Kidney glomerular epithelial cell (primary cell): ENCODE measurements around the gene SPECC1L.
"Not testable (repeated sequence)": the region's sequence is repeated elsewhere in the genome, so short reads cannot be mapped to it uniquely, and the experiment has no call there.

Source experiments
- DNase-seq: peaks from one replicate; lab custom pipeline; 2025; lab: John Stamatoyannopoulos, UW

The SPECC1L gene

DNA sequence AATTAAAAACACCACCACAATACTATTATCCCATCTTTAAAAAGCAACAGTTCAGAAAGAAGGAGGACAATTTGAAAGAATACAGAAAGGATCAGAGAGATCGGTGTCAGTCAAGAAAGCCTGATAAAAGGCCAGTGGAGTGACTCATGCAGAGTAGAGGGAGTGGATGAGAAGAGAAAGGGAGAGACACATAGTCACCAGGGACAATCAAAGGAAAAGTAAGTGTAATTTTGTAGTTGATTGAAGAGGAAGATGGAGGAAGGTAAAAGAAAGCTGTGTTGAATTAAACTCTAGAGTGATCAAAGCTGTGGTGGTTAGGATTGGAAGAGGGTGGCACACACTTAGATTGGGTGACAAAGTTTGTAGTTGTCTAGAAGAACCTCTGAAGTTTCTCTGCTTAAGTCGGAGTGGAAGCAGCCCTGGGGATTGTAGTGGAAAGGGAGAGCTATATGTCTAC, 14.1 kb downstream of the SPECC1L start:
- DNase-seq = peak; percentile 33

DNA sequence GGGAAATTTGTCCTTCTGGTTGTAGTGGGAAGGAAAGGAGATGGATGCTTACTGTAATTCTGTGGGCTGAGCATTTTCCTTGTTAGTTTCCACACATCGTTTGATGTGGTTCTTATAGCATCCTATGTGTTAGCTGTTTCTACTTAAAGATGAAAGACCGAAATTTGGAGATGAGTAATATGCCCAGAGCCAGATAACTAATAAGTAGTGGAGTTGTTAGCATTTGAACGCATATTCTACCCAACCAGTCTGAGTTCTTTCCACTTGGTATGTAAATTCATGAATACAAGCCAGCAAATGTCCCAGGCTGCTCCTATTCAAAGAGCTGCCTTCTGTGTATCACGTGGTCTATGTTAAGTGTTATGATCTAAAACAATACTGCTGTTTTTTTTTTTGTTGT, 14.6 kb downstream of the SPECC1L start:
- DNase-seq = no peak

DNA sequence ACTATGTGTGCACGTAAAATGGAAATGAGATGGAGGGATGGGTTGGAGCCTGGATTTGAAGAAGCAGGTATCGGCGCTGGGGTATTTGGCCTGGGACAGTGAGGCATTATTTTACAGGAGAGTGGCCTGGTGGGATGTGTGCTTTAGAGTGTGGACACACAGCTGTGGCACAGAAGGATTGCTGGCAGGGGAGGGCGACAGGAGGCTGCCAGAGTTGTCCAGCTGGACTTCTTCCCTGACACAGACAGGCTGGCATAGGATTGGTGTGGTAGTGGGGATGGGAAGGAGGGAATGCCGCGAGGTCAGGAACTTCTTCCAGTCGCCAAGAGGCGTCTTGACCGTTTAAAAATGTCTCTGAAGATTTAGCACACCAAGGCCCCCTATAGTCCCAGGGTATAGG, 16.6 kb downstream of the SPECC1L start:
- not testable (repeated sequence) for DNase-seq

DNA sequence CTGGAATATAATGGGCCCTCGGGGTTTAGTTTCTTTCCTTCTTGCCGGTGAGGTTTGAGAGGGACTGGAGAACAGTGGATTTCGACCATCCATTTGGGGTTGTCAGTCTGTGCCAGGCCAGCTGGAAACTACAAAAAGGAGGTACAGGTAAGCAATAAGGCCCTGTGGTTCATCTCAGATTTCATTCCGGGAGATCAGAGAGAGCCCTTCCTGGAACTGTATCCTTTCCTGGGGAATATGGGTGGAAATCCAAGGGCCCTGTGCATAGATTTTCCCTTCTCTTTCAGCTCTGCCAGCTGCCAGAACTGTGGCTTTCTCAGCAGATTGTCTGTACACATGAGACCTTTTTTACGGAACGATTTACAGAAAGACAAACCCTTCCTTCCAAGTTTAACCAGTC, 17.2 kb downstream of the SPECC1L start:
- not testable (repeated sequence) for DNase-seq

DNA sequence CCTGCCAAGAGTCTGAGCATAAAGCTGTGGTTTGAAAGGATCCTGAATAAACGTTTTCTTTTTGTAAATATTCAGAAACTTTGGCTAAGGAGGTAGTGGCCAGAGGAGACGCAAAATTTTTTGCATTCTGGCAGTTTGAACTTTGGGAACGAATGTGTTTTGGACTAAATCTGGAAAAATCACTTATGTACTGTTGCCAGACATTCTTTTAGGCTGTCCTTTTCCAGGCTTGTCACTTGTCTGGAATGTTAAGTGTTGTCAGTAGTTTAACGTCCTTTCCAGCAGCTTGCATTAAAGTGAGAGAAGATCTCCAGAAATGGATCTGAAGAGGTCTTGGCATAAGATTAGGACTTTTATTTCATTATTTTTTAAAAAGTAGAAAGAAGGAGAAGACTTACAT, 18.5 kb downstream of the SPECC1L start:
- DNase-seq = no peak

DNA sequence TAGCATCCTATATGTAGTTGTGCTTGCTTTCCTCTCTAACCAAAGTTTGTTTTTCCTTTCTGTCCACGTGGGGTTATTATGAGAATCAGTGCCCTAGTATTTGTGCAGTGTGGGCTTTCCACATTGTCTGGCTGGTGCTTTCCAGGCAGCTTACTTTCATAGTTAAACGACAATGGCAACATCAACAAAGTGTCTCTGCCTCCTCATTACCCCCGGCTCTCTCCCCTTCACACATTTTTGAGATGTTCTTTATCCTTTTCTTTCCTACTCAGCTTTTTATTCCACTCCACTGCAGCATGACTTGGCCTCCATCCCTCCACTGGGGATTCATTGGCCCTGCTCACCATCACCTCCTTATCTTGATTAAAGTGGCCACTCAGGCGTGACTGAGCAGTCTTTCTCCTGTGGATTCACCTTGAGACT, 19.1 kb downstream of the SPECC1L start:
- peak; percentile 10 for DNase-seq

DNA sequence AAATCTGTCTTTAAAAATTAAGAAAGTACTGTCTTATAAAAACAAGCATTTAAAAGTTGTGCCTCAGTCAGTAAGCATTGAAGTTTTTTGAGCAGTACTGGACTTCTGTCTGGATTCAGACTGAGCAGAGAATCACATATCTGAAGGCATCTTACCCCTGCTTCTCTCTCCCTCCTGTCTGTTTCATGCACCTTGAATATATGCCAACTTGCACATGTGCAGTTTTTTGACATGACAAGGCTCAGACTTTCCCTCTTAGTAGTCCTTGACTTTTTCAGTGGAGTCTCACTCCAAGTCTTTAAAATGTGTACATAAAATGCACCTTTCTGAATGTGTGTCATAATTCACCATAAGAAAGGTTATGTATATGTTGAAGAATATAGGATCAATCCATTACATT, 19.8 kb downstream of the SPECC1L start:
- no peak for DNase-seq

DNA sequence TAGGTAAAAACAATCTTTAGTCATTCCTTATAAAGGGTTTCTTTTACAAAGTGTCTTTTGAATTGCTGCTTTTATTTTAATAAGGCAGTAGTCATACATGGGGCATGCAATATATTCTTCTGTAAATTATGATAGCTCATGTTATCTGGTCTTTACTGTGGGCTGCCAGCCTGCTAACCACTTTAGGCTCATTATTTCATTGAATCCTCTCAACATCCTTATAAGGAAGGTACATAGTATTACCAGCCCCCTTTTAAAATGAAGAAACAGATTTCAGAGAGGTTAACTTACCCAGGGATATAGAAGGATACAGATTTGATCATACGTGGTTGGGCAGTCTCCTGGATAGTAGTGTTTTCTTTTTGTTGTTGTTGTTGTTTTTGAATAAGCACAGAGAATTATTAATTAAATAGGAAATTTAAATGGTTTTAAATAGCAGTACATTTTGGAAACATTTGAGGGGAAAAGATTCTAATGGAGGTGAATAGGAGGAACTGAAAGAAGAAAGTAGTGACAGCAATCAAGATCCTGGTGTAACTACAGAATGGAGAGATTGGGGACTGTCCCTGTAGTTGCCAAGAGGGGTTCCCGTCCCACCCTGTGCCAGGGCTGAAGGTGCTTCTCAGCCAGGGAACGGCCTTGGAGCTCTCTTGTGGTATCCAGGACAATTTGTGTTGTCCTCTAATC, 21.0 kb downstream of the SPECC1L start:
- no peak for DNase-seq

DNA sequence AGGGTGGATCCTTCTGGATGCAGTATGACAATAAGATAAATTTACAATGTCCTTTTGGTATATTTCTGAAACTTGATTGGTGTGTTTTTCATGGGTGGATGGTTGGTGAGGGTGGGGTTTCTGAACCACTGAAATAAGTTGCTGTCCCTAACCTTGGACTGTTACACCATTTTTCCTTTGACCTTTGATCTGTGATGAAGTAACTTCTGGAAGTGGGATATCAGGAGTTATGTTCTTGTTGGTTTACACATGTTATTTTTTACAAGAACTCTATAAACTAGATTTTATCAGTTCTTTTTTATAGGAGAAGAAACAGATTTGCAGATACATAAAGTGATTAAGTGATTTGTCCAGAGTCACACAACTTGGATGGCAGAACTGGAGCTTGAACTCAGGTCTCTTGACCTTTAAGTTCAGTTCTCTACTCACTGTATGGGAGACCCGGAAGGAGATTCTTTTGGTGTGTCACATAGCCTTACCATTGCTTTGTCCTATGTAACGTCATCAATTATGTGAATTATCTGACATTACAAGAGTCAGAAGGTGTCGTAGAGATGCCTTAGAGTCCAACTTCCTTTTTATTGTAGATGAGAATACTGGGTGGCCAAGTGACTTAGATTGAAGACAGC, 21.7 kb downstream of the SPECC1L start:
- DNase-seq = not testable (repeated sequence)

DNA sequence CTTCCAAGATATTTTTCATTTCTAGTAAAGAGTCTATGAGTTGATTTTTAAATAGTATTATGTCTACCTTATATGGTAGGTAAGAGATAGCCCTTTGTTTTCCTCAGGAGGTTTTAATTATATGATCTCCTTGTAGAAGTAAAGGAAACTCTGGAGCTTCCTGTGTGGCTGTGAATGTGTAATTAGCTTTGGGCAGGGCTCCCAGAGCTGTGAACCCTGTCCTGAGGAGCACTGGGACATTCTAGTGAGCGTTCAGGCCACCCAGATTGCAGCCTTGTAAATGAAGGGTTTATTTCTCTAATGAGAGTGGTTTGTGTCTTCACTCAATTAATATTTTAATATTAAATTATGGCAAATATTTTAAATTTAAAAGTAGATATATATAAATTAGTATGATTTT, 24.3 kb downstream of the SPECC1L start:
- DNase-seq = not testable (repeated sequence)

DNA sequence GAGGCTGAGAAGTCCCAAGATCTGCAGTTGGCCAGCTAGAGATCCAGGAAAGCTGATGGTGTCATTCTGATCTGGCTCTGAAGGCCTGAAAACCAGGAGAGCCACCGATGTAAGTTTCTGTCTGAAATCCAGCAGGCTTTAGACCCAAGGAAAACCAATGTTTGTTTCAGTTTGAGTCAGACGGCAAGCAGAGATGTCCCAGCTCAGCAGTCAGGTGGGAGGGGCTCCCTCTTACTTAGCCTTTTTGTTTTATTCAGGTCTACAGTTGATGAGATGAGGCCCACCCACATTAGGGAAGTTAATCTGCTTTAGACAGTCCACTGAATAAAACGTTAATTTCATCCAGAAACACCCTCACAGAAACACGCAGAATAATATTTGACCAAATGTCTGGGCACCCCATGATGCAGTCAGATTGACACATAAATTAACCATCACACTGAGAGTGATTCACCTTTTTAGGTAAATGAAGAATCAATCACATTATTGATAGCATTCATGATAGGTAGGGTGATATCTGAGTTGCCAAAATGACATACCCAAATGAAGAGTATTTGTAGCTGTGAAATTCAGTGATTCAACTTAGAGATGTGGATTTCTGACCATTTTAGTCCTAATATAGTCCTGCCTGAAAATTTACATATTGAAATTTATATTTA, 28.0 kb downstream of the SPECC1L start:
- not testable (repeated sequence) for DNase-seq

DNA sequence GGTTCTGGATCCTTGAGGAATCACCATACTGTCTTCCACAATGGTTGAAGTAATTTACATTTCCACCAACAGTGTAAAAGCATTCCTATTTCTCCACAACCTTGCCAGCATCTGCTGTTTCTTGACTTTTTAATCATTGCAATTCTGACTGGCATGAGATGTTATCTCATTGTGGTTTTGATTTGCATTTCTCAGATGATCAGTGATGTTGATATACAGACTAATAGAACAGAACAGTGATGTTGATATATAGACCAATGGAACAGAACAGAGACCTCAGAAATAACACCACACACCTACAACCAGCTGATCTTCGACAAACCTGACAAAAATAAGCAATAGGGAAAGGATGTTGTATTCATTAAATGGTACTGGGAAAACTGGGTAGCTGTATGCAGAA, 29.9 kb downstream of the SPECC1L start:
- not testable (repeated sequence) for DNase-seq

DNA sequence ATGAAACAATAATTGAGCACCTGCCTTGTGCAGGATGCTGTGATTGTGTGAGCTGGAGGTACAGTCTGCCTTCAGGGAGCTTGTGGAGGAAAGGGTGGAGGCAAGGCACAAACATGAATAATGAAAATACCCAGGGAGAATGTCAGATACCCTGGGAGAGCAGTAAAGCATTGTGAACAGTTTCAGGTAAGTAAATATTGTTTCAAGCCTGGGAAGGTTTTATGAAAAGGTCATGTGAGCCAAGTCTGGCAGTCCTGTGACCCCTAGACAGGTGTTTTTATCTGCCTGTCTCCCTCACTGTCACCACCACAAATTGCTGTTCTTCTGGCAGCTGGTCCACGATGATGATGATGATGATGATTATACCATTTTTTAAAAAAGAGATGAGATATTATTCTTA, 32.0 kb downstream of the SPECC1L start:
- no peak for DNase-seq

DNA sequence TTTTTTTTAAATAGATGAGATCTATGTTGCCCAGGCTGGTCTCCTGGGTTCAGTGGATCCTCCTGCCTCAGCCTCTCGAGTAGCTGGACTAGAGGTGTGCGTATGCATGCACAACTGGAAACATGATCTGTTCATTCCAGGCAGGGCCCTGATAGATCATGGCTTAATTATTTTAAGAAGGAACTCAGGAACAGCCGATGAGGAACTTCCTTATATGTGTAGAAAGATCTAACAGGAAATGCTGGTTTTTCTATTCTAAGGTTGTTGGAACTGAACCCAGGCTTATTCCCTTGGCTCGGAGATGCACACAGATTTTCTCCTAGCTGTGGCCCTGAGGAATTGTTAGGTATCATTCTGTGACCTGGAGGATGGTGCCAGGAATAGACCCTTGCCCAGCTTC, 32.4 kb downstream of the SPECC1L start:
- no peak for DNase-seq

DNA sequence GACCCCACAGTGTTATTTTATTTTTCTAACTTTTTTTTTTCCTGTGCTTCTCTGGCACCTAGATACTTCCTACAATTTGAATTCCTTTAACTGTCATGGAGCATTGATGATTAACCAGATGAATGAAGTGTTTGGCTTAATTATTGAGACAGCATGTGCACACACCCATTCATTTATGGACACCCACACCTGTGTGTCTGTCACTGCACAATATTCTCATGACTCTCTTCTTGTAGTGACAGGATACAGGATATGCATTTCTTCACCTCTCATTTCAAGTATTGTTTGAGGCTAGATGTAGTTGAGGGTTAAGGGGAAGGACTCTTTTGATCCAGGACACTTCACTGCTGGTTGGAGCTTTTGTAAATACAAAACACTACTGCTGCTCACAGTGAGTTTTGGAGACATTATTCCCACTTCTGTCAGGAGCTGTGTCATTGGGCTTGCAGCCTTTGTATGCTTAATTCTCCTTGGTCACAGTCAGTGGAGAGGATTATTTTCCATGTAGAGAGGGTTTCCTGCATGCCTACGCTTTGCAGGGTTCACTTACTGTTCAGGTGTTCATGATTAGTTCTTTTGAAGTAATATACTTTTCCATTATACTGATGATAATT, 33.5 kb downstream of the SPECC1L start:
- DNase-seq = no peak

DNA sequence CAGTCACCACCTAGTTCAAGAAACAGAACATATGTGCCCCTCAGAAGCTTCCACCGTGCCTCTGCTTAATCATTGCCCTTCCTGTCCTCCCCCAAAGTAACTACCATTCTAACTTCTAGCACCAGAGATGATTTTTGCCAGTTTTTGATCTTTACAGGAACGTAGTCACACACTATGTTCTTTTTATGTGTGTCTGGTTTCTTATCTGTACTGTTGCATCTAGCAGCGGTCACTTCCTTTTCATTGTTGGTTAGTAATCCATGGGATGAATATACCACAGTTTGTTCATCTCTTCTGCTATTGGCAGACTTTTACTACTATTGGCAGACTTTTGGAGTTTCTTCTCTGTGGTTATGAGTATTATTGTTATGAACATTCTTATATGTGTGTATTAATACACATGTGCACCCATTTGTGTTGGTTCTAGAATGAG, 34.6 kb downstream of the SPECC1L start:
- DNase-seq = no peak

DNA sequence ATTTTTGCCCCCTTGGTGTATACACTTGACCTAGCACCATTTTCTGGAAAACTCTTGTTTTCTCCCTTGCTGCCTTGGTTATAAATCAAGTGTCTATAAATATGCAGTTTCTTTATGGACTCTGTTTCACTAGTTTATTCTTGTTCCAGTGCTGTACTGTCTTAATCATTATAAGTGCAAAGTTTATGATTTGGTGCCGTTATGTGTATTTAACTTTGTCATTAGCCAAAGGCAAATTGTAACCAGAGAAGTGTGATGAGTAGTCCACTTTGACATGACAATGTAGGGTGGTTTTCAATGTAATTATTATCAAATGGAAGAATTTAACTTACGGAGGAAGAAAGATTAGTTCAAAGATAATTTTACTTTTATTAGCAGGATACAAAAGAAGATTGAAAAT, 40.3 kb downstream of the SPECC1L start:
- DNase-seq = no peak

DNA sequence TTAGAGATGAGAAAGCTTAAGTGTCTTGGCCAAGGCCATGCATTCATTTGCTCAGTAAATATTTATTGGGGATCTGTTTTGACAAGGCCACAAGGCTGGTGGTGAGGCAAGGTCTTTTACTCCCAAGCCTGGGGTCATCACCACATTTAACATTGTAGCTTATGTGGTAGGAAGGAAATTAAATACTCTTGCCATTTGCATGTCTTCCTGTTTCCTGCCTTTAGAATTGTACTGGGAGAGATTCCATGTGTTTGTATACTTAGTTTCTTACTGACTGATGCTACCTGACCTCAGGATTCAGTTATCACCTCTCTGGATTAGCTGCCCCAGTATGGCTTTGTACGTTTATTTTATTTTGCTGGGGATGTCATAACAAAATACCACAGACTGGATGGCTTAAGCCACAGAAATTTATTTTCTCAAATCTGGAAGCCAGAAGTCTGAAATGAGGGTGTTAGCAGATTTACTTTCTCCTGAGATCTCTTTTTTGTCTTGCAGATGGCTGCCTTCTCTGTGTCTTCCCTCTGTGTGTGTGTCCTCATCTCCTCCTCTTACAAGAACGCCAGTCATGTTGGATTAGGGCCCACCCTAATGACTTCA, 44.8 kb downstream of the SPECC1L start:
- DNase-seq = no peak

DNA sequence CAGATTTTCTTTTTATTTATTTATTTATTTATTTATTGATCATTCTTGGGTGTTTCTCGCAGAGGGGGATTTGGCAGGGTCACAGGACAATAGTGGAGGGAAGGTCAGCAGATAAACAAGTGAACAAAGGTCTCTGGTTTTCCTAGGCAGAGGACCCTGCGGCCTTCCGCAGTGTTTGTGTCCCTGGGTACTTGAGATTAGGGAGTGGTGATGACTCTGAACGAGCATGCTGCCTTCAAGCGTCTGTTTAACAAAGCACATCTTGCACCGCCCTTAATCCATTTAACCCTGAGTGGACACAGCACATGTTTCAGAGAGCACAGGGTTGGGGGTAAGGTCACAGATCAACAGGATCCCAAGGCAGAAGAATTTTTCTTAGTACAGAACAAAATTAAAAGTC, 45.6 kb downstream of the SPECC1L start:
- DNase-seq = not testable (repeated sequence)

DNA sequence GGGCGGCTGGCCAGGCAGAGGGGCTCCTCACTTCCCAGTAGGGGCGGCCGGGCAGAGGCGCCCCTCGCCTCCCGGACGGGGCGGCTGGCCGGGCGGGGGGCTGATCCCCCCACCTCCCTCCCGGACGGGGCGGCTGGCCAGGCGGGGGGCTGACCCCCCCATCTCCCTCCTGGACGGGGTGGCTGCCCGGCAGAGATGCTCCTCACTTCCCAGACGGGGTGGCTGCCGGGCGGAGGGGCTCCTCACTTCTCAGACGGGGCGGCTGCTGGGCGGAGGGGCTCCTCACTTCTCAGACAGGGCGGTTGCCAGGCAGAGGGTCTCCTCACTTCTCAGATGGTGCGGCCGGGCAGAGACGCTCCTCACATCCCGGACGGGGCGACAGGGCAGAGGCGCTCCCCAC, 46.9 kb downstream of the SPECC1L start:
- DNase-seq = not testable (repeated sequence)

DNA sequence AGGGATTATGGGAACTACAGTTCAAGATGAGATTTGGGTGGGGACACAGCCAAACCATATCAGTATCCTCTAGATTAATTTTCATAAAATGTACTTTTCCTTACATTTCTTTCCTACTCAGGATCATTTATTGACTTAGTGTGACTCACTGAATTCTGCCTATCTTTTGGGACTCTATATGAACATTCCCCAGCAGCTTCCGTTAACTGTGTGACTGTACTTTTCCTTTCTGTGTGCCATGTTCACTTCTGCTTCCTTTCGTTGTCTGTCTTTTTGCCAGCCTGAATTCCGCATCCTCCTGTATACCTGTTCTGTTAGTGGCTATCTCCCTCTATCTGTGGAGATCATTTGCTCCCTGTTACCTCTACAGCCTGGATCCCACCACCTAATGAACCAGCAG, 48.8 kb downstream of the SPECC1L start:
- DNase-seq = no peak

DNA sequence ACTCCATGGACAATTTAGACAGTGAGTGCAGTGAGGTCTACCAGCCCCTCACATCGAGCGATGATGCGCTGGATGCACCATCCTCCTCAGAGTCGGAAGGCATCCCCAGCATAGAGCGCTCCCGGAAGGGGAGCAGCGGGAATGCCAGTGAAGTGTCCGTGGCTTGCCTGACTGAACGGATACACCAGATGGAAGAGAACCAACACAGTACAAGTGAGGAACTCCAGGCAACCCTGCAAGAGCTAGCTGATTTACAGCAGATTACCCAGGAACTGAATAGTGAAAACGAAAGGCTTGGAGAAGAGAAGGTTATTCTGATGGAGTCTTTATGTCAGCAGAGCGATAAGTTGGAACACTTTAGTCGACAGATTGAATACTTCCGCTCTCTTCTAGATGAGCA, 51.4 kb downstream of the SPECC1L start:
- no peak for DNase-seq
